Endothelial cell of umbilical vein (primary cell): ENCODE data around the gene C5AR2.

Experiments used
- EZH2 ChIP-seq: IDR thresholded peaks from 2 replicates; pipeline ENCODE4 v1.6.1; 2012; ENCODE audit warnings: borderline replicate concordance, low read depth, mild to moderate bottlenecking, moderate library complexity, low read length, inconsistent platforms; ENCODE audit not compliant: severe bottlenecking
- FOS ChIP-seq: IDR thresholded peaks from 2 replicates; pipeline ENCODE4 v1.6.1; 2011; ENCODE audit warnings: mild to moderate bottlenecking, low read length, moderate library complexity, borderline replicate concordance; ENCODE audit not compliant: insufficient read depth
- GATA2 ChIP-seq: IDR thresholded peaks from 2 replicates; pipeline ENCODE4 v1.7.0; 2011; ENCODE audit warnings: low read depth, mild to moderate bottlenecking, moderate library complexity, mixed read lengths, low read length; ENCODE audit not compliant: insufficient read length, insufficient read depth
- JUN ChIP-seq: IDR thresholded peaks from 2 replicates; pipeline ENCODE4 v1.6.1; 2011; ENCODE audit warnings: borderline replicate concordance, low read depth; ENCODE audit not compliant: insufficient read length, insufficient read depth
- MYC ChIP-seq: IDR thresholded peaks from one replicate; pipeline ENCODE4 v1.6.1; 2011; ENCODE audit warnings: mild to moderate bottlenecking, low read depth, low read length
- POLR2A ChIP-seq: IDR thresholded peaks from 2 replicates; pipeline ENCODE4 v1.6.1; 2012; ENCODE audit warnings: low read depth, mild to moderate bottlenecking, control low read depth, low read length
- POLR2AphosphoS5 ChIP-seq: IDR thresholded peaks from 2 replicates; pipeline ENCODE4 v1.6.1; 2012; ENCODE audit warnings: low read depth, mild to moderate bottlenecking, control low read depth, low read length, moderate library complexity; ENCODE audit not compliant: insufficient read depth
- TF ChIP-seq, protein P1 (sequence below), 2 donors: IDR thresholded peaks; 1 replicate in 1 of 2; 2 replicates in 1 of 2; pipeline ENCODE4 v1.5.1; 2011; ENCODE audit warnings: low read length in 2 of 2, mild to moderate bottlenecking in 2 of 2, moderate library complexity in 2 of 2, control low read depth in 1 of 2, inconsistent platforms in 1 of 2, low read depth in 1 of 2; ENCODE audit not compliant: insufficient read depth in 1 of 2; ENCODE audit errors: extremely low read depth in 1 of 2
- TF ChIP-seq, protein P2 (sequence below): IDR thresholded peaks from 2 replicates; pipeline ENCODE4 v1.6.1; 2011; ENCODE audit not compliant: insufficient read depth, insufficient read length

GRCh38 chr19:47372603-47373002, 40.6 kb downstream of the C5AR2 start:
- TF ChIP-seq, protein P1, sequence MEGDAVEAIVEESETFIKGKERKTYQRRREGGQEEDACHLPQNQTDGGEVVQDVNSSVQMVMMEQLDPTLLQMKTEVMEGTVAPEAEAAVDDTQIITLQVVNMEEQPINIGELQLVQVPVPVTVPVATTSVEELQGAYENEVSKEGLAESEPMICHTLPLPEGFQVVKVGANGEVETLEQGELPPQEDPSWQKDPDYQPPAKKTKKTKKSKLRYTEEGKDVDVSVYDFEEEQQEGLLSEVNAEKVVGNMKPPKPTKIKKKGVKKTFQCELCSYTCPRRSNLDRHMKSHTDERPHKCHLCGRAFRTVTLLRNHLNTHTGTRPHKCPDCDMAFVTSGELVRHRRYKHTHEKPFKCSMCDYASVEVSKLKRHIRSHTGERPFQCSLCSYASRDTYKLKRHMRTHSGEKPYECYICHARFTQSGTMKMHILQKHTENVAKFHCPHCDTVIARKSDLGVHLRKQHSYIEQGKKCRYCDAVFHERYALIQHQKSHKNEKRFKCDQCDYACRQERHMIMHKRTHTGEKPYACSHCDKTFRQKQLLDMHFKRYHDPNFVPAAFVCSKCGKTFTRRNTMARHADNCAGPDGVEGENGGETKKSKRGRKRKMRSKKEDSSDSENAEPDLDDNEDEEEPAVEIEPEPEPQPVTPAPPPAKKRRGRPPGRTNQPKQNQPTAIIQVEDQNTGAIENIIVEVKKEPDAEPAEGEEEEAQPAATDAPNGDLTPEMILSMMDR (IDR thresholded peaks at IDR 0.05; ENCODE audit: extremely low read depth in 1 of 2, insufficient read depth in 1 of 2, low read depth in 1 of 2, low read length in 2 of 2), result no peak
- TF ChIP-seq POLR2A (no peak), POLR2AphosphoS5 (no peak), JUN (no peak), EZH2 (no peak), MYC (no peak), FOS (no peak), GATA2 (no peak)
- TF ChIP-seq, protein P2, sequence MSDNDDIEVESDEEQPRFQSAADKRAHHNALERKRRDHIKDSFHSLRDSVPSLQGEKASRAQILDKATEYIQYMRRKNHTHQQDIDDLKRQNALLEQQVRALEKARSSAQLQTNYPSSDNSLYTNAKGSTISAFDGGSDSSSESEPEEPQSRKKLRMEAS, result no peak
